HG02763 (cell line): ENCODE measurements around the gene ARNT2.

Source experiments
- ATAC-seq: cut with Tn5 transposase; IDR thresholded peaks from one replicate; pipeline ENCODE4 v1.9.1; 2021; ENCODE audit warnings: mild to moderate bottlenecking, moderate library complexity; ENCODE audit not compliant: unreplicated experiment

The ARNT2 gene

DNA sequence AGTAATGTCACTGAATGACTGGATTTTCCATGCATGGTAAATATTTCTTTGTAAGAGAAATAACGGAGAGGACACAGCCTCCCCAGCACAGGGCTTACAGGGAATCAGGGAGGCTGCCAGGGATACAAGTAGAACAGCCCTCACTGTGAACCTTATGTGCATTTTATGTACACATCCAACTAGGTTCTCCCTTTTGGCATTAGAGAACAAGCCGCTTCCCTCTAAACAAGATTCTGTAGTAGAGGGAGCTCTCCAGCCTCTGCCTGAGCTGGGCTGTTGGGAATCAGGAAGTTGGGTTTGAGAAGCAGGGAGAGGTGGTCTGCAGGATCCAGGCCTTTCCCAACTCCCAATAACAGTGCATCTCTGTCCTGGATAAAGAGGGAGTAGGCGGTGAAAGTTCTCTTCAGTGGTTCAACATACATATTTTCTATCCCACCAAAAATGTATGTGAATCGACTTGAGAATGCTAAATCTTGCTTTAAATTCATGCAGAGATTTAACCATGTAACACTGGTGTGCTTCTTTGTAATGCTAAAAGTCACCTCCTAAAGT, 83.7 kb downstream of the ARNT2 start:
- ATAC-seq = no peak

DNA sequence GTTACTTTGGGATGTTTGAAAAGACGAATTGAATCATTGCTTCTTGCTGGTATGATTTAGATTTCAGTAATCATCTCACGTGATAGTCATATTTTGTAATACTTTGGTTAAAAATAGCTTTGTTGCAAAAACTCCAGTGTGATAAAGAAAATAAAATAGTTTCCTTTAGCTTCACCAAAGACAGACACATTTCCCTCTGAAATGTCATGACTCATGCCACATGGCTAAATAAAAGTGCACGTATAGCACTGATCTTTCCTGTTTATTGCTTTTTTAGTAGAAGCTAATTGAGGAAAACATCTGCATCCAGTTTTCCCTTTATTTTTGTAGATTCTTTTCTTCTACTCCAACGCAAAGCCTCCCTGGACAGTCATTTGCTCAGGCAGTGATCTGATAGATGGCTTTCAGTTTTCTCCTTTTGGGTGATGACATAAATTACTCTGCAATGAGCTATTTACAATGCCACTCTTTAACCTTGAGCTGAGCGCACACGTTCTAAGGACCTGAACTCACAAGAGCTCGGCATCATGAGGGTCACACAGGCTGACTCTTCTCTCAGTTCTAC, 84.9 kb downstream of the ARNT2 start:
- ATAC-seq = no peak

DNA sequence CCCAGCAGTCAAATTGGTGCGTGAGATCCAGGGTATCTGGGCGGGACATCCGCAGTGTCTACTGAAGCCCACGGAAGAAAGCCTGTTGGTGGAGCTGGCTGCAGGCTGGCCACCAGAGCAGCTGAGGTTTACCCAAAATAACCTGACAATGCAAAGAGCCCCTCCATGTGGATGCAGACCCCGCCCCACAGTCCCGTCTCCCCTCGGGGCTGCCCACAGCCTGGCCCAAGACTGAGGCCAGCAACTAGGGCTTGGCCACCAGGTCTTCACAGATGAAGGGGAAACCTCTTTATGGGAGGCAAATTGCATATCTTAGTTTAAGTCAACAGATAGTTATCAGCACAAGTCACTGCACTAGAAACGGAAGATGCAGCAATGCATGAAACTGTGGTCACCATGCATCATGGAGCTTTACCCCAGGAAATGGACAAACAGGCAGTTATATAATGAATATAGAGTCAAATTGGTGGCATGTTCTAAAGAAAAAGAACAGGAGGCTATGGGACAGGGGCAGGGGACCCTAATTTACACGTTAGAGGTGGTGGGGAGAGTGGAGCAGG, 86.3 kb downstream of the ARNT2 start:
- no peak for ATAC-seq

DNA sequence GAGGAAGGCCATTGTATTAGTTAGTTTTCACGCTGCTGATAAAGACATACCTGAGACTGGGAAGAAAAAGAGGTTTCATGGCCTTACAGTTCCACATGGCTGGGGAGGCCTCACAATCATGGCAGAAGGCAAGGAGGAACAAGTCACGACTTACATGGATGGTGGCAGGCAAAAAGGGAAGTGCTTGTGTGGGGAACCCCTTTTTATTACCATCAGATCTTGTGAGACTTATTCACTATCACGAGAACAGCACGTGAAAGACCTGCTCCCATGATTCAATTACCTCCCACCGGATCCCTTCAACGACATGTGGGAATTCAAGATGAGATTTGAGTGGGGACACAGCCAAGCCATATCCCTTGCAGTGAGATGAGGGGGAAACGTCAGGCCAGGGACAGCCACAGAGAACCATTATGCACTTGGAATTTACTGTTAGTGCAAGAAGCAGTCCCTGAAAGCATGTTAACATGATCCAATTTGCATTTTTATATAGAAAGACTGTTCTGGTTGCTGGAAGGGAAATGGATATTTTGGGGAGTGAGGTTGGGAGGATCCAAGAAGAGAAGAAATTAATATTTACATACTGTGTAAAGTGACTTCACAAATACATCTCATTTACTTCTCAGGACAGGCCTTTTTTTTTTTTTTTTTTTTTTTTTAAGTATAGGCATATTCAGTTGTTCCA, 87.1 kb downstream of the ARNT2 start:
- ATAC-seq = no peak

GRCh38 chr15:80492409-80492808, 88.2 kb downstream of the ARNT2 start:
- no peak for ATAC-seq

- no peak for ATAC-seq
These were observed 88.7 kb downstream of the ARNT2 start for GRCh38 chr15:80492874-80493273.

- no peak for ATAC-seq
These were observed 90.2 kb downstream of the ARNT2 start for GRCh38 chr15:80494351-80494751.

DNA sequence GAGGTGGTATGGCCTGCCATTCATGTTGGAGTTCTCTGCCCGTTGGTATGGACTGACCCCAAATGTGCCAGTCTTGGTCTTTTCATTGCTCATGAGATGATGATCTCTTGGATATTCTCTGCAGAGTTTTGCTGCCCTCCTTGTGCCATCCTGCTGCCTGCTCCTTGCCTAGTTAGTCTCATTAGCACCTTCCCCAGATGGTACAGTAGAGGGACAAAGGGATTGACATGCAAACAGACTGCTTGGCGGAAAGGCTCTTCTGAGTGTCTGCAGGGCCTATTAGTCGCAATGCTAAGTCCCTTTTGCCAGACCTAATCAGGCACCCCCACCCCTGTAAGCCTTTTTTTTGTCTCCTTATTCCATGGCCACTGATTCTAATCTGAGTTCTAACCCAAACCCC, 90.6 kb downstream of the ARNT2 start:
- no peak for ATAC-seq

DNA sequence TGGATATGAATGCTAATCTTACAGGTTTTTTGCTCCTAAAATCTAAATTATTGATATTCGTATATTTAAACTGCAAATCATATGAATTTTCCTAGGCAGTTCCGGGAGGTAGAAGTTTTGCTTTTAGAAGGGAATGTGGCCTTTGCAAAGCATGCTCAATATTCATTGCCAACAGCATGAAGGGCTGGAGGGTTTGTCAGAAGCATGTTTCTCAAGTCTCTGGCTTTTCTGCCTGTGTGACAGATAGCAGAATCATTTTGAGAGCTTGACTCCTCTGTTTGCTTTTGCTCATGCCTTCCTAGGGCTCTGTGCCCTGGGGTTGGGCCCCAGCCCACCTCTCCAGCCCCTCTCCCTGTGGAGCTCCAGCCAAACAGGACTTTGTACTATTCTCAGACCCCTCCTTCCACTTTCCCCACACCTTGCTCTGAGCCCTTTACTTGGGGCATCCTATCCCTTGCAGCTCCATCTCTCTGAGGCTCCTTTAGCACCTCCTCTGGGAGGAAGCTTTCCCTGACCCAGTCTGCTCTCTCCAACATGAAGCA, 91.3 kb downstream of the ARNT2 start:
- no peak for ATAC-seq

- no peak for ATAC-seq
These were observed 91.9 kb downstream of the ARNT2 start for GRCh38 chr15:80496096-80496495.

- ATAC-seq = no peak
These were observed 93.0 kb downstream of the ARNT2 start for GRCh38 chr15:80497221-80497620.

GRCh38 chr15:80498652-80499051, 94.5 kb downstream of the ARNT2 start:
- no peak for ATAC-seq

- no peak for ATAC-seq
These were observed 95.8 kb downstream of the ARNT2 start for GRCh38 chr15:80500021-80500420.

DNA sequence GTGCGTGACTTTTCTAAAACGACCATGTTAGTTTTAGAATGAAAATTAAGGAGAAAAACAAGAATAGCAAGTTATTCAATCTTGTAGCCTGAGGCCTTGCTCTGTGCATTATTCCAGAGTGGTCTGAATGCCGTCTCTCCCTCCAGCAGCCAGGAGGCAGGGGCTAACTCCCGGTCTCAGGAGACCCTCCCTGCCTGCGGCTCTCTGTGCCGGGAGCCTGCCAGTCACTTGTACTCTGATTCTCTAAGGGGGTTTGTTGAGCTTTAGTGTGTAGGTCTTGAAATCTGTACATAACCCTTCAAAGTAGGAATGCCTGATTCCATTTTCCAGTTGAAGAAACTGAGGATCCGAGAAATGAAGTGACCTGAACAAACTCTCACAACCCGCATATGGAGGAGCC, 97.3 kb downstream of the ARNT2 start:
- no peak for ATAC-seq

DNA sequence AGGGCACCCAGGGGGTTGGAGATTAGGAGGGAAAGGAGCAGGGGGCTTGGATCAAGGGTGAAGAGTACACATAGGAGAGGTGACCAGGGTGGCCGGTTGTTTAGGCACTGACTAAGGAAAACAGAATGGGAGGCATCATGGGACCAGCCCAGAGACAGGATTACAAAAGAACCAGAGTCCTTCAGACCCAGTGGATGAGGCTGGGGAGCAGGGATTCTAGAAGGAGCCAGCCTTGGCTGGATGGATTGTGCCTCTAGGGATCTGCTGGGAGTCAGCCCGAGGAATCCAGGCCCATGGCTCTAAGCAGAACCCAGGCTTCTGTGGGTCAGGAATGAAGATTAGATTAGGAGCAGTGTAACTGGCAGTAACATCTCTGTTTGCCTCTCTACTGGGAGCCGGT, 98.6 kb downstream of the ARNT2 start:
- no peak for ATAC-seq

GRCh38 chr15:80503319-80503952, 99.3 kb downstream of the ARNT2 start:
- ATAC-seq = no peak

- no peak for ATAC-seq
These were observed 100.7 kb downstream of the ARNT2 start for GRCh38 chr15:80504931-80505330.

DNA sequence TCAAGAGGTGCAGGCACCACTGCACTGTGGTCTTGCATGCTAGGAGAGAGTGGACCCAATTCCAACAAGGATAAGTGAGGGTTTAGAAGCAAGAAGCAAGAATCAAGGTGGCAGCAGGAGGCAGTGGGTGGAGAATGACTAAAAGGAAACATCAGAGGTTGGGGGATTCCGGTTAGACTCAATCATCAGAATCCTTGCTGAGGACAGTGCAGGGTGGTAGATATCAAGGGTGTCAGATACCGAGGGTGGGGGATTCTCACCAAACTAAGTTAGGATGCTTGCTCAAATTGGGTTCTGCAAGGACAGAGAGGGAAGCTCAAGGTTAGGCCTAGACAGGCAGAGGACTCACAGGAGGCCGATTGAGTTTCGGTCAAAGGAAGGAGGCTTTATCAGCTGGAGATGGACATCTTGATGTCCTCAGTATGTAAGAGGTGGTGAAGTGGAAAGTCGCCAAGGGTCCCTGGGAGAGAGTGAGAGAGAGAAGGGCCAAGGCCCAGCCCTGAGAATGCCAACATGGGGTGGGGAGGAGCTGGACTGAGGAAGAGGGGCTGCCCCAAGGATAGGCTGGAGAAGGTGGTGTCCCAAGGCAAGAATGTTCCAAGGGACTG, 102.2 kb downstream of the ARNT2 start:
- ATAC-seq = no peak

DNA sequence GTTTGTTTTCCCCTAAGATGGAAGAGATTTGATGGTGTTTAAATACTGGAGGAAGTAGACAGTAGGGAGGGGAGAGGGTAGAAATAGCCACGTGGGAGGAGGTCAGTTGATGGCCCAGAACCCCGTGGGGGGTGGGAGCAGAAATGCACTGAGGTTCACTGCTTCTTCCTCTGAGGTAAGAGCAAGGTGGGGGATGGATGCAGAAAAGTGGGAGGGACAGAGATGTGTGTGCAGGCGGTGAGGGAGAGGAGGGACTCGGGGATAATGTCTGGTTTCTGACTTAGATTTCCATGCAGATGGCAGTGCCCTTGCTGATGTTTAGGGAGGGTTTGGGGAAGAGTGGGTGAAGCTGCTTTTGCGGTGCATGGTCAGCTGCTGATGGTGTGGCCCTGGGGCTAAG, 102.9 kb downstream of the ARNT2 start:
- ATAC-seq = no peak

- ATAC-seq = no peak
These were observed 103.6 kb downstream of the ARNT2 start for GRCh38 chr15:80507638-80508316.

- no peak for ATAC-seq
These were observed 104.6 kb downstream of the ARNT2 start for GRCh38 chr15:80508783-80509182.
